Gastrocnemius medialis (tissue), 4 donors: Measurements from ENCODE around the gene SLC15A3.

Experiments
- POLR2A ChIP-seq, 2 donors: fragments of 450-650 bp; IDR thresholded peaks; one replicate each; pipeline ENCODE4 v1.6.1; 2017; ENCODE audit warnings: antibody characterized with exemption in 2 of 2, mild to moderate bottlenecking in 2 of 2, moderate library complexity in 2 of 2
- TF ChIP-seq, protein P1 (sequence below), 5 experiments: fragments of 450-650 bp in 3 of 5; fragments of 200-600 bp in 2 of 5; sonication (generic) in 2 of 5; IDR thresholded peaks in 4 of 5; conservative IDR thresholded peaks in 1 of 5; 1 replicate in 4 of 5; 2 replicates in 1 of 5; pipeline ENCODE4 v1.5.1; 2016 to 2019; ENCODE audit warnings: antibody characterized with exemption in 5 of 5, mild to moderate bottlenecking in 3 of 5, moderate library complexity in 3 of 5

DNA sequence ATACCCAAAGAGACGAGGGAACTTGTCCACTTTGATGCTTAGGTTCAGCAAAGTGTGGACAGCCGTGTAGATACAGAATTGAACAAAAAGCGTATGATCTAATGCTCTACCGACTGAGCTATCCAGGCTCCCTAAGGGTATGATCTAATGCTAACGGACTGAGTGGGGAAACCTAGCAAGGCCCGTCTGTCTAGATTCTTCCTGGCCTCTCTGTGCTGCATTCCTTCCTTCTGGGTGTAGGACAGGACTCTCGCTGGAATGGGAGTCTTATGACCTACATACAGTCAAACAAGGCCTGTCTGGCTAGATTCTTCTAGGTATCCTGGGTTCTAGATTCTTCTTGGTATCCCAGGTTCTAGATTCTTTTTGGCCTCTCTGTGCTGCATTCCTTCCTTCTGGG, 8.4 kb upstream of the SLC15A3 start:
- TF ChIP-seq, protein P1, sequence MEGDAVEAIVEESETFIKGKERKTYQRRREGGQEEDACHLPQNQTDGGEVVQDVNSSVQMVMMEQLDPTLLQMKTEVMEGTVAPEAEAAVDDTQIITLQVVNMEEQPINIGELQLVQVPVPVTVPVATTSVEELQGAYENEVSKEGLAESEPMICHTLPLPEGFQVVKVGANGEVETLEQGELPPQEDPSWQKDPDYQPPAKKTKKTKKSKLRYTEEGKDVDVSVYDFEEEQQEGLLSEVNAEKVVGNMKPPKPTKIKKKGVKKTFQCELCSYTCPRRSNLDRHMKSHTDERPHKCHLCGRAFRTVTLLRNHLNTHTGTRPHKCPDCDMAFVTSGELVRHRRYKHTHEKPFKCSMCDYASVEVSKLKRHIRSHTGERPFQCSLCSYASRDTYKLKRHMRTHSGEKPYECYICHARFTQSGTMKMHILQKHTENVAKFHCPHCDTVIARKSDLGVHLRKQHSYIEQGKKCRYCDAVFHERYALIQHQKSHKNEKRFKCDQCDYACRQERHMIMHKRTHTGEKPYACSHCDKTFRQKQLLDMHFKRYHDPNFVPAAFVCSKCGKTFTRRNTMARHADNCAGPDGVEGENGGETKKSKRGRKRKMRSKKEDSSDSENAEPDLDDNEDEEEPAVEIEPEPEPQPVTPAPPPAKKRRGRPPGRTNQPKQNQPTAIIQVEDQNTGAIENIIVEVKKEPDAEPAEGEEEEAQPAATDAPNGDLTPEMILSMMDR (IDR thresholded peaks at IDR 0.05 in 4 of 5, conservative IDR thresholded peaks at IDR 0.05 in 1 of 5) = no peak
- TF ChIP-seq POLR2A (IDR thresholded peaks at IDR 0.05) = no peak
